ENCODE results near the gene HTRA3.

Gene HTRA3

GRCh38 chr4:8315435-8316250 lies 46.1 kb downstream of the HTRA3 start:
- DNase-seq = peak; percentile 29

- DNase-seq = no peak
Measured at GRCh38 chr4:8316251-8316771, 46.8 kb downstream of the HTRA3 start.

GRCh38 chr4:8316911-8317351 lies 47.4 kb downstream of the HTRA3 start:
- no peak for DNase-seq

GRCh38 chr4:8317474-8317873 lies 47.9 kb downstream of the HTRA3 start:
- no peak for DNase-seq

- DNase-seq = no peak
Measured at GRCh38 chr4:8318509-8318908, 49.0 kb downstream of the HTRA3 start.

GRCh38 chr4:8319061-8319460 lies 49.5 kb downstream of the HTRA3 start:
- DNase-seq = no peak

GRCh38 chr4:8319731-8320385 lies 50.3 kb downstream of the HTRA3 start:
- no peak for DNase-seq

- no peak for DNase-seq
Measured at GRCh38 chr4:8320386-8320750, 50.8 kb downstream of the HTRA3 start.

GRCh38 chr4:8321220-8321619 lies 51.7 kb downstream of the HTRA3 start:
- DNase-seq = no peak

- no peak for DNase-seq
Measured at GRCh38 chr4:8321771-8322170, 52.2 kb downstream of the HTRA3 start.

- no peak for DNase-seq
Measured at GRCh38 chr4:8322794-8323704, 53.5 kb downstream of the HTRA3 start.

- DNase-seq = no peak
Measured at GRCh38 chr4:8323947-8324555, 54.5 kb downstream of the HTRA3 start.

- DNase-seq = no peak
Measured at GRCh38 chr4:8324640-8325239, 55.2 kb downstream of the HTRA3 start.

- DNase-seq = no peak
Measured at GRCh38 chr4:8325291-8325973, 55.9 kb downstream of the HTRA3 start.

- DNase-seq = no peak
Measured at GRCh38 chr4:8326206-8326605, 56.7 kb downstream of the HTRA3 start.

GRCh38 chr4:8328456-8328855 lies 58.9 kb downstream of the HTRA3 start:
- DNase-seq = no peak

- DNase-seq = no peak
Measured at GRCh38 chr4:8328866-8329559, 59.5 kb downstream of the HTRA3 start.

- DNase-seq = no peak
Measured at GRCh38 chr4:8329560-8329858, 60.0 kb downstream of the HTRA3 start.

GRCh38 chr4:8329859-8330761 lies 60.6 kb downstream of the HTRA3 start:
- DNase-seq = no peak

All from SHP77 treated with DMSO at 0.1 percent for 48 hours (cell line).